COLO668 (cell line): ENCODE results near the gene NAV3.
A peak's percentile ranks its signal among the peaks of the same experiment; 100 is the strongest.

Experiments used
- DNase-seq: peaks from one replicate; lab custom pipeline; 2025; ENCODE audit not compliant: unreplicated experiment; lab: John Stamatoyannopoulos, UW

The NAV3 gene

GRCh38 chr12:78115889-78116288 is 285.2 kb downstream of the NAV3 start:
- no peak for DNase-seq

- no peak for DNase-seq
Observed at GRCh38 chr12:78118036-78118435, 287.3 kb downstream of the NAV3 start.

GRCh38 chr12:78118486-78118885 is 287.8 kb downstream of the NAV3 start:
- DNase-seq: no peak

GRCh38 chr12:78119351-78119918 is 288.7 kb downstream of the NAV3 start:
- no peak for DNase-seq

GRCh38 chr12:78120306-78120705 is 289.6 kb downstream of the NAV3 start:
- no peak for DNase-seq

GRCh38 chr12:78120866-78121560 is 290.3 kb downstream of the NAV3 start:
- DNase-seq: no peak

GRCh38 chr12:78121969-78122610 is 291.4 kb downstream of the NAV3 start:
- DNase-seq: no peak

- DNase-seq: no peak
Observed at GRCh38 chr12:78128211-78128610, 297.5 kb downstream of the NAV3 start.

- DNase-seq: no peak
Observed at GRCh38 chr12:78143717-78144116, 313.0 kb downstream of the NAV3 start.

- DNase-seq: no peak
Observed at GRCh38 chr12:78145398-78145797, 314.7 kb downstream of the NAV3 start.

GRCh38 chr12:78146365-78146772 is 315.7 kb downstream of the NAV3 start:
- DNase-seq: no peak

- no peak for DNase-seq
Observed at GRCh38 chr12:78149459-78149858, 318.8 kb downstream of the NAV3 start.

- no peak for DNase-seq
Observed at GRCh38 chr12:78155546-78155945, 324.9 kb downstream of the NAV3 start.

- no peak for DNase-seq
Observed at GRCh38 chr12:78156751-78157150, 326.1 kb downstream of the NAV3 start.

- no peak for DNase-seq
Observed at GRCh38 chr12:78157199-78157598, 326.5 kb downstream of the NAV3 start.

- no peak for DNase-seq
Observed at GRCh38 chr12:78164154-78164553, 333.5 kb downstream of the NAV3 start.

GRCh38 chr12:78167510-78167909 is 336.8 kb downstream of the NAV3 start:
- no peak for DNase-seq

GRCh38 chr12:78171061-78171460 is 340.4 kb downstream of the NAV3 start:
- no peak for DNase-seq

- DNase-seq: no peak
Observed at GRCh38 chr12:78176643-78177042, 345.9 kb downstream of the NAV3 start.

GRCh38 chr12:78177298-78177697 is 346.6 kb downstream of the NAV3 start:
- DNase-seq: no peak

- no peak for DNase-seq
Observed at GRCh38 chr12:78179346-78179745, 348.7 kb downstream of the NAV3 start.

GRCh38 chr12:78181544-78182162 is 351.0 kb downstream of the NAV3 start:
- peak; percentile 69 for DNase-seq
